HG03565 (cell line): Measurements from ENCODE around the gene TCF12.
"Not testable (repeated sequence)": the region's sequence is repeated elsewhere in the genome, so short reads cannot be mapped to it uniquely, and the experiment has no call there.

Experiments
- ATAC-seq: cut with Tn5 transposase; IDR thresholded peaks from one replicate; pipeline ENCODE4 v1.9.1; 2021; ENCODE audit warnings: mild to moderate bottlenecking, moderate library complexity; ENCODE audit not compliant: unreplicated experiment

Gene TCF12

GRCh38 chr15:57158997-57159668 lies 240.7 kb downstream of the TCF12 start:
- no peak for ATAC-seq

GRCh38 chr15:57159767-57160166 lies 241.3 kb downstream of the TCF12 start:
- no peak for ATAC-seq

GRCh38 chr15:57160823-57161560 lies 242.5 kb downstream of the TCF12 start:
- ATAC-seq: no peak

DNA sequence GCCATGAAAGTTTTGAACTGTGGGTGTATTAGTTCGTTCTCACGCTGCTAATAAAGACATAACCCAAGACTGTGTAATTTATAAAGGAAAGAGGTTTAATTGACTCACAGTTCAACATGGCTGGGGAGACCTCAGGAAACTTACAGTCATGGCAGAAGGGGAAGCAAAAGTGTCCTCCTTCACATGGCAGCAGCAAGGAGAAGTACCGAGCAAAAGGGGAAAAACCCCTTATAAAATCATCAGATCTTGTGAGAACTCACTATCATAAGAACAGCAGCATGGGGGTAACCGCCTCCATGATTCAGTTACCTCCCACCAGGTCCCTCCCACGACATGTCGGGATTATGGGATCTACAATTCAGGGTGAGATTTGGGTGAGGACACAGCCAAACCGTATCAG lies 245.8 kb downstream of the TCF12 start:
- not testable (repeated sequence) for ATAC-seq

GRCh38 chr15:57165992-57166391 lies 247.5 kb downstream of the TCF12 start:
- ATAC-seq: no peak

GRCh38 chr15:57167821-57168395 lies 249.5 kb downstream of the TCF12 start:
- no peak for ATAC-seq

DNA sequence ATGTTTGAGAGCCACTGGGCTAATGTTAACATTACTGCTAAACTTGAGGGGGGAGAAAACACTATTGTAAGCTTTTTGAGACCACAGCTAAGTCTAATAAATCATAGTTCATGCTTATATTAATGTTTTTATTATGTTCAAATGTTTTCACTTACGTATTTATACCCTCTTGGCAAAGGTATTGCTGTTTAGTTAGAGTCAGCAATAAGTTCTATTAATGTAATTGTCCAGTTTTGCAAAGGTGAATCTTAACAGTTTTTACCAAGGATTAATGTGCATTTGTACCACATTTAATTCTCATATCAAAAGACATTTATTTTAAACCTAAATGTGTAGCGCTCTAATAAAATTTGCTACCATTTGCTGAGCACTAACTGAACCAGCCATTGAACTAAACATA lies 251.2 kb downstream of the TCF12 start:
- no peak for ATAC-seq

GRCh38 chr15:57171426-57171825 lies 253.0 kb downstream of the TCF12 start:
- no peak for ATAC-seq

DNA sequence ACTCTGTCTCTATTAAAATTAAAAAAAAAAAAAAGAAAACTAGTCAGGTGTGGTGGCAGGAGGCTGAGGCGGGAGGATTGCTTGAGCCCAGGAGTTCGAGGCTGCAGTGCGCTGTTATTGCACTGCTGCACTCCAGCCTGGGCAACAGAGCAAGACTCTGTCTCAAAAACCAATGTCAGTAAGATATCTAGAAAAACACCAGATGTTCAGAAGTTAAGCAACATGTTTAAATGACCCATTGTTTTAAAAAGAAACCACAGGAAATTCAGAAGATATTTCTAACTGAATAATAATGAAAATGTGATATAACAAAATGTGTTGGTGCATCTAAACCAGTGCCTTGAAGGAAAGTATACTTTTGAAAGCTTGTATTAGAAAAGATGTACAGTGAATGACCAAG lies 254.5 kb downstream of the TCF12 start:
- no peak for ATAC-seq

DNA sequence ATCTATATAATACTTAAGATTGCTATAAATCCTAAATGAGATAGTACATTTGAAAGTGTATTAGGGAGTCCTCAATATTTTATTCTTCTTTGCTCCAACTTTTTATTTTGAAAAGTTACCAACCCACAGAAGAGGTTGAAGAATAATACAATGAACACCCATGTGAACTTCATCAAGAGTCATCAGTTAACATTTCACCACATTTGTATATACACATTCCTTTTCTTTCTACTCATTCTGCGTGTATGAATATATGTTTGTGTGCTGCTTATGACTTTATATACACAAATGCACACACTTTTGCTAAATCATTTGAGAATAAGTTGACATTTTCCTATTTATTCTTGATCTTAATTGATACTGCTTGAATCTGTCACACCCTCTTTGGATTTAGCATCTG lies 264.6 kb downstream of the TCF12 start:
- no peak for ATAC-seq

DNA sequence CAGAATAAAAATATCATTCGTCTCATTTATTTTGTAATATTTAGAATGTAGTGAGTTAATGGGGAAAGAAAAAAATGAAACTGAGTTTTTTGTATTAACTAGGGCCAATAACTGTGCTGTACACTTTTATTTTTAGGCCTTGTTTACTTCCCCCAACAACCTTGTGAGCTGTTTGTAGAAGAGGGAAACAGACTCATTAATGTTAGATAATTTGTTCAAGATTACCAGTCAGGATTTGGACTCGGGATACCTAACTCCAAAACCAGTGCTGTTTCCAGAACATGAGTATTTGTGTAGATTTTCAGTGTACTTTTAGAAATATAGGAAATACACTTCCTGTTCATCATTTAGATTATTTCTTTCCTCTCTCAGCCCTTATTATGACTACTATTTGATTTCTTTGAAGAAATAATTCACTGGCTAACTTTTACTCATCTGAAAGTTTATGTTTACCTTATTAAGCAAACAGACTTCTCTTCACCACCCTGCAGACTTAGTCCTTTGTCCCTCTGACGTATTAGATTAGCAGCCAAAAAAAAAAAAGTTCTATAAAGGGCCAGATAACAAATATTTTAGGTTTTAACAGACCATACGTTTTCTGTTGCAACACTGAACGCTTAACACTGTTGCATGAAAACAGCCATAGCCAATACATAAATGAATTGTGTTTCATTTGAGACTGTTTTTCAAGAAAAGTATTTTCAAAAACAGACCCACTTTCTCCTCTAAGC lies 265.3 kb downstream of the TCF12 start:
- ATAC-seq: no peak

- ATAC-seq: no peak
Observed at GRCh38 chr15:57184502-57184901, 266.1 kb downstream of the TCF12 start.

DNA sequence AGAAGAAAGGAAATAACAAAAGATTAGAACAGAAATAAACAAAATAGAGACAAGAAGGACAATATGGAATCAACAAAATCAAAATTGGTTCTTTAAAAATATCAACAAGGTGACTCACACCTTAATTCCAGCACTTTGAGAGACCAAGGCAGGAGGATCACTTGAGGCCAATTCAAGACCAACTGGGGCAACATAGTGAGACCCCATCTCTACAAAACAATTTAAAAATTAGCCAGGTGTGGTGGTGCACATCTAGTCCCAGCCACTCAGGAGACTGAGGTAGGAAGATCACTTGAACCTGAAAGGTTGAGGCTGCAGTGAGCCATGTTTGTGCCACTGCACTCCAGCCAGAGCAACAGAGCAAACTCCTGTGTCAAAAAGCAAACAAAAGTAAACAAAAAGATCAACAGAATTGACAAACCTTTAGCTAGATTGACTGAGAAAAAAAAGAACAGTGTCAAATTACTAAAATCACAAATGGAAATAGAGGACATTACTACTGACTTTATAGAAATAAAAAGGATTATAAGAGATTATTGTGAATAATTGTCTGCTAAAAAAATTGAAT lies 267.1 kb downstream of the TCF12 start:
- no peak for ATAC-seq

DNA sequence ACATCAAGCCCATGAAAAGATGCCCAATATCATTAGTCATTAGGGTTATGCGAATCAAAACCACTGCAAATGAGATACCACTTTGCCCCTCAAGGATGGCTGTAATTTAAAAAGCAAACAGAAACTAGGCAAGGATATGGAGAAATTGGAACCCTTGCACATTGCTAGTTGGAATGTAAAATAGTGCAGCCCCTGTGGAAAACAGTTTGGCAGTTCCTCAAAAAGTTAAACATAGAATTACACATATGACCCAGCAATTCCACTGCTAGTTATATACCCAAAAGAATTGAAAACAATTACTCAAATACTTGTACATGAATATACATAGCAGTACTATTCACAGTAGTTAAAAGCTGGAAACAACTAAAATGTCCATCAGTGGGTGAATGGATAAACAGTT lies 271.0 kb downstream of the TCF12 start:
- ATAC-seq: no peak

- no peak for ATAC-seq
Observed at GRCh38 chr15:57190208-57190607, 271.8 kb downstream of the TCF12 start.

GRCh38 chr15:57193161-57193560 lies 274.7 kb downstream of the TCF12 start:
- ATAC-seq: no peak

GRCh38 chr15:57195326-57195725 lies 276.9 kb downstream of the TCF12 start:
- ATAC-seq: no peak

GRCh38 chr15:57196865-57197264 lies 278.4 kb downstream of the TCF12 start:
- no peak for ATAC-seq

DNA sequence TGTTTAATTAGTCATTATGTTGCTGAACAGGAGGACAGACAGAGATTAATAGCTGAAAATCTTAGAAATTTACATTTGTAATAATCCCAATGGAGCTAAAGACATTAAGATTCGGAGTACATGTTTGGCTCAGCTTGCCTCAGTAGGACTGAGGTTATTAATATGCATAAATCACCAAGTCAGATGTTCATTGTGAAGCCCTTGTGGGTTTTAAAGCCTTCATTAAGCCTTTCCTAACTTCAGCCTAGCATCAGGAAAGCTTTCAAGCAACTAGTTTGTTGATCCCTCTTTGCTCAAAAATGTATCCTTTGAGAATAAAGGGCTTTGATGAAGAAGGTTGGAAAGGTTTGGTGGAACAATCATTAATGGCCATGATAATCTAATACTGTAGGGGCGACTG lies 279.7 kb downstream of the TCF12 start:
- ATAC-seq: no peak

DNA sequence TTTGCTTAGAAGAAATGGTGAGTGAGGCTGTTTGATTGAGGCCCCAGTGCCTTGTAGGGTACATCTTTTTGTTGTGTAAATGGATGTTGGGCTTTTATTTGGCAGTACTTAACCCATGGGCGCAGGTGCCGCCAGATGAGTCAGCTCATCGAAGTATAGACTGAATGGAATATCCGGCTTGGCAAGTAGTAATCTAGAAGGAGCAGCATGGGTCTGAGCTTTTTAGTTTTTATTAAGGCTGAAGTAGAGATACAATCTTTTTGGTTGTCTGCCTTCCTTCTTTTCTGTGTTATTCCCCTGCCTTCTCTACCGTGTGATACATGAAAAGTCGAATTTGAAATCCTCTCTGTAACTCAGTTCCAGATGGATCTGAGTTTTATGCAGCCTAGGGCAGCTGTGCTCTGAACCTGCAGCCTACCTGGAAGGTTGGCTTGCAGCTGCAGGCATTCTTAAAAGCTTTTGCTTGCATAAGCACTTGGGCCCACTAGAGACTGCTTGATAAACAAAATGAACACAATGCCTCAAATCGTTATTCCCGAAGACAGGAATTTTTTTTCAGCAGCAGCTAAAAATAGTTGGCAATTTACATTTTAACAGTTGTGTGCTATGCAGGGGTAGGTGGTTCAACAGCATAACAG lies 280.3 kb downstream of the TCF12 start:
- no peak for ATAC-seq

DNA sequence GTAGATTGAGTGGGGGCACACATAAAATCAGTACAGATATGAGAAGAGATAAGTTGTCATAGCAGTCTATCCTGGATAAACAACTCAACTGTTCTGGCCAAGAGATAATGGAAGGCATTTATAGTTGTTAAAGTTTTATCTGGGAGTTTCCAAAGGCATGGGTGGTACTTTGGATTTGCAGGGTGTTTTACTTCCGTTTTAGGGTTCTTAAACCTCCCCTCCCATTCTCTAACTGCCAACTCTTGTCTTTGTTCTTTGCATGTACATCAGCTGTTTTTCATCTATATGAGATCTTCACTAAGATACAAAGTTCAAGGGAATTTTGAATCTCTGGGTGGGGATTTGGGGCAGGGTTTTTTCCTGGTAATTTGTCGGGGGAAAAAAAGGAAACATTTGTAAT lies 283.1 kb downstream of the TCF12 start:
- ATAC-seq: no peak
